NCI-H82 (cell line): ENCODE data around the gene CREB5.

Experiments used
- DNase-seq: peaks from one replicate; lab custom pipeline; 2025; lab: John Stamatoyannopoulos, UW

The CREB5 gene

GRCh38 chr7:28853834-28854749 is 441.8 kb downstream of the CREB5 start:
- peak; percentile 89 for DNase-seq

DNA sequence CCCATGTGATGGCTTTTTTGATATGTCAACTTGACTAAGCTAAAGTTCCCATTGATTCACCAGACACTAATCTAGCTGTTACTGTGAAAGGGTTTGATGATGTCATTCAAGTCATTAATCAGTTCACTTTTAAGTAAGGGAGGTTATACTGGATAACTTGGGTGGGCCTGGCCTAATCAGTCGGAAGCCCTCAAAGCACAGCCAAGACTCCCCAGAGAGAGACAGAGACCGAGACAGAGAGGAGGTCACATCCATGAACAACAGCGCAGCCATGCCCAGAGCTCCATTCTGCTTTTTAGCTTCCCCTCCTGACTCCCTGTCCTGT is 442.4 kb downstream of the CREB5 start:
- DNase-seq, result no peak

DNA sequence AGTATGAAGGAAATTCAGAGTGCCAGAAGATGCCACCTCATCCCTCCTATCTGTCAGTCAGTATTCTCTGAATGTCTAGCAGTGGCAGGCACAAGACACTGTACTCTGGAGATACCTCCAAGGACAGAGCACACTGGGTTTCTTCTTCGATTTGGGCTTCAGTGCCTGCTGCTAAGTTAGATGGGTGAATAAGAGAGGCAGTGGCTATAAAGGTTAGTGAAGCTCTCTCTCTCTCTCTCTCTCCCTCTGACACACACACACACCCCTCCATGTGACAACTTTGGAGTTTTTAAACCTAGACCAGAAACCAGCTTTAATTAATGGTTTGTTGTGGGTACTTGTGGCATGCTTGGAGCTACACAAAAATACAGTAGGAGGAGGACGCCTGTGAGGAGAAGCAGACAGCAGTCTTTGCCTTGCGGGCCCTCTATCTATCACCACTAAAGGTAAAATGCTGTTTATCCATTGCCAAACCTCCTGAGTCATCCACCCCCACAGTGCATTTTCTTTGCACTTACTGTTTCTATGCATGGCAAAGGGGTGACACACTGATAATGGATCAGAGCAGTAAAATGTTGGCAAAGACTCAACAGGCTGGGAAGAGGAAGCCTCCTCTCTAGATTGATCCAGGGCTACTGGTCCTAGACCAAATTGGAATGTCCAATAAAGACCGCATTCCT is 443.4 kb downstream of the CREB5 start:
- no peak for DNase-seq

- no peak for DNase-seq
Measured at GRCh38 chr7:28856656-28857055, 444.3 kb downstream of the CREB5 start.

DNA sequence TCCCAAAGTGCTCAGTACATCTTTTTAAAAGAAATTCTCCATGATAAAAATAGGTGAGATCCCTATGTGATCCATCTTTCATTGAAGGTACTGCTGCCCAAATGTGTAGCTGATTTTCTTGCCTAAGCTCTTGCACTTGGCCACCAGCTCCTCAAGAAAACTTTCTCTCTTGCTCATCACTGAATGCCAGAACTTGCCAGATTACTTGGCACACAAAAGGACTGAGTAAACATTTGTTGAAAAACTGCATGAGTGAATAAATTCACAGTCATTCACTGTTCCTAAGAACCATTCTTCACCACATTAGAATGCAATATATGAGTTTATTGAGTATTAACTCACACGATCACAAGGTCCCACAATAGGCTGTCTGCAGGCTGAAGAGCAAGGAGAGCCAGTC is 445.9 kb downstream of the CREB5 start:
- no peak for DNase-seq

DNA sequence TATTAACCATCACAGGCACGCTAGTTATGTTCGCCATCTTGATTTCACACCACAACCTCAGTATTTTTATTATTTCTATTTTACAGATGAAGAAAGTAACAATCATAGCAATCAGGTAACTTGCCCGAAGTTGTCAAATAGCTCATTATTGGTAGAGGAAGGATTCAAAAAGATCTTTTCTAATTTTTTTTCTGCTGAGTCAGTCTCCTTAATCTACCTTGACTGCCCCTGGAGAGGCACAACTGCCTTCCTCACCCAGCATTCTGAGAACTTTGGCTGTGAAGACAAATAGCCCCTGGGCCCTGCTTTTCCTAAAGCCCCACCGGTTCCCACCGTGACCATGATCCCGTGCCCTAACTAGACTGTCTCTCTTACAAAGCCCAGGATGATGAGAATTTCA is 446.6 kb downstream of the CREB5 start:
- no peak for DNase-seq

DNA sequence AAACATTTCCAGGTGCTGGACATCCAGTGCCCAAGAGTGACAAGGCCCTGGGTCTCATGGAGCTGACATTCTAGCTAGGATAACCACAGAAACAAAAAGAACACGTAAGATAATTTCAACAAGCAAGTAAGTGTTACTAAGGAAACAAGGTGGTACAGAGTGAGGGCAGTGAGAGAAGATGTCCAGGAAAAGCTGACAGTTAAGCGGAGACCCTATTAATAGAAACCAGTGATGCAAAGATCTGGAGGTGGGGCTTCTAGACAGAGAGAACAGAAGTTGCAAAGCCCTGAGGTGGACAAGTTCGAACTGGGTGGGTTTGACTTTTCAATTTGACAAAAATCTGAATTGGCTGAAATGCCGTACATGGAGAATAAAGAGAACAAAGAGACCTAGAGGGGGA is 449.5 kb downstream of the CREB5 start:
- no peak for DNase-seq

DNA sequence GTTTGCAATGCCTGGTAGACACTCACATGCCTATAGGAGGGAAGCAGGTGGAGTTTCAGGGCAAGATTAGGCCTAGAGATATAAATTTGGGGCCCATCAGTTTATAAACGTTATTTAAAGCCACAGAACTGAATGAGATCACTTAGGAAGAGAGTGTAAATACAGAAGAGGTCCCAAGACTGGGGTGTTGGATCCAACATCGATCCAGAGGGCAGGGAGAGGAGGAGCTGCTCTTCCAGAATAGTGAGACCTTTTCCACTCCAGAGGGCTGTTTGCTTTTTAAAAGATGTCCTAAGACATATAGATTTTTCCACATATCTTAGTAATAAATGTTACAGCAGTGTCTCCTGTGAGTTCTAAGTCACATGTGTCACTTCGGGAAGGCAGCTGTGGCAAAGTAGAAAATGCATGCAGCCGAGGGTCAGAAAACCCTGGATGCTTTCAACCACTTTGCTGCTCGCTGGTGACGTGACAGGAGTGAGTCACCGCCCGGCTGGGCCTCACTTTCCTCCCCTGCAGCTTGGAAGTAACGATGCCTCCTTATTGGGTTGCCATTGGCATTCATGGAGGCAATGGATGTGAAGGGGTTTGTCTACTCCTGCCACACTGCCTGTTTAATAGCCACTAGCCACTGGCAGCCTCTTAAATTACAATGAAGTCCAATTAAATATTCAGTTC is 450.4 kb downstream of the CREB5 start:
- no peak for DNase-seq

- no peak for DNase-seq
Measured at GRCh38 chr7:28865601-28866144, 453.4 kb downstream of the CREB5 start.

DNA sequence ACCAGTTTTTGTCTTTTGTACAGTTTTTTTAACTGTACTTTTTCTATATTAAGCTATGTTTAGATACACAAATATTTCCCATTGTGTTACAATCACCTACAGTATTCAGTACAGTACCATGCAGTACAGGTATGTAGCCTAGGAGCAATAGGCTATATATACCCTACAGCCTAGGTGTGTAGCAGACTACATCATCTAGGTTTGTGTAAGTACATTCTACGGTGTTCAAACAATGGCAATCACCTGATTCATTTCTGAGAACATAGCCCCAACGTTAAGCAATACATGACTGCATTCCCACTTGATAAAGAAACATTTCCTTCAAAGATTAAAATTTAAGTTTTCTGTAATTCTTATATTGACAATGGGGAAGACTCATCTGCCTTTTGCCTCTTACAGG is 456.4 kb downstream of the CREB5 start:
- no peak for DNase-seq

DNA sequence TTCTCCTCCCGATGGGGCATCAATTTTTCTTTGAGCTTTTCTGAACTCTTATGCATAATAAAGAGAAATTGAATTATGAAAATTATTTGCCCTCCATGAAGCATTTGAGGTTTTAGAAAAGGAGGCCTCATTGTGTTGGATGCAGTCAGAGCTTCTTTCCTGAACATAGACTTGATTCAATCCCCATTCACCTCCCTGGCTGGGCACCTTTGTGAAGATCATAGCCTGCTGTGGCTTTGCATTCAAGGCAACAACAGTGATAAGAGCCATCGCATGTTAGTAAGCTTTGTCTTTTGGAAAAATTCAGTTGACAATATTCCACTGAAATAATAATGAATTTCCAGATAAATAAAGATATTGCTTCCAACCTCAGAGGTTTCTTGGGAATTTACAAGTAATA is 458.8 kb downstream of the CREB5 start:
- no peak for DNase-seq

GRCh38 chr7:28871631-28872030 is 459.3 kb downstream of the CREB5 start:
- no peak for DNase-seq

DNA sequence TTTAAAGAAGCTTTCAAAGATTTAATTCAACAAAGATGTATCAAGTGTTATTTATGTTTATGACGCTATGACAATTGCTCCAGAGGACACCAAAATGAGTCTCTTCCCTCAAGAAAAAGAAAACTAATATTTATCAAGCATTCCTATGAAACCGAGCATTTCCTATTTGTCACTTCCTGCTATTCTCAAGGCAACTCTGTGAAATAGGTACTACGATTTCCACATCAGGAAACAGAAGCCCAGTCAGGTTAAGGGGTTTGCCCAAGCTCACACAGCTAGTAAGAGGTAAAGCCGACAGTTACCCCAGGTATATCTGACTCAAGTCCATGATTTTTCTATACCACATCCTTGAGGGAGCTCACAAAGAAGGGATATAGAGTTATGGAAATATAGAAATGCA is 459.9 kb downstream of the CREB5 start:
- DNase-seq, result no peak

DNA sequence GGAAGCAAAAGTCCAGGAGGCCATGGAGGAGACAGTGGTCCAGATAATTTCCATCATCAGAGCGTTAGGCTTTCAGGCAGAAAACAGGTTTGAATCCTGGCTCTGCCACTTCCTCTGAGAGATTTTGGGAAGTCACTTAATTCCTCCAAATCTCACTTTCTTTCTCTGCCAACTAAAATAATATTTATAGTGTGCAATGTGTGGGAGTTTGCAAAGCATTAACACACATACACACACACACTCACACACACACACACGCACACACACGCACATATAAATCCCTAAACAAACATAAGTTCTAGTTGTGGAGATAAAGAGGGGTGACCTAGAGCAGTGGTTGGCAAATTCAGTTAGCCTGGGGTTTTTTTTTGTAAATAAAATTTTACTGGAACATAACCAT is 461.0 kb downstream of the CREB5 start:
- DNase-seq, result no peak

DNA sequence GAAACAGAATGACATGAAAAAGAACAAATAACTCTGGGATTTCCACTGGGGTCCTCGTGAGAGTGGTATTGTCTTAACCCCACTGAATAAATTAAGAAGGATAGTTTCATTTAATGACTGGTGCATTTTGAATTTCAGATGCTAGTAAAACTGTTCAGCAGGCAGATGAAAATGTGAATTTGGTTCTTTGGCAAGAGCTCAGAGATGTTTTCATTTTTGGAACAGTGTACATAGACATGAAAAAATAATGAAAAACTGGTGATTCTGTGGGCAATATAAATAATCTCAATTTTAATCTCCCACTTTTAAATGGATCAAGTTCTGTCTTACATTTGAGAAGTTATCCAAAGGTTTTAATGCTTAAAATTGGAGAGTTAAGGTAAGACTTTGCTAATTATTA is 461.7 kb downstream of the CREB5 start:
- DNase-seq, result no peak
